ENCODE measurements around the gene JMJD1C.

JMJD1C gene

GRCh38 chr10:63267414-63268148 lies 198.2 kb downstream of the JMJD1C start (continued):
- TF ChIP-seq PRDM4 (tag by site-specific recombination; IDR thresholded peaks at IDR 0.05) (no peak), ZNF292 (tag by site-specific recombination; IDR thresholded peaks at IDR 0.05; ENCODE audit: borderline replicate concordance, low read depth) (no peak), ZBTB1 (tag by site-specific recombination; IDR thresholded peaks at IDR 0.05) (no peak)

GRCh38 chr10:63266391-63267316 lies 199.1 kb downstream of the JMJD1C start:
- H3K9me3 ChIP-seq (ENCODE audit: control insufficient read depth, insufficient read depth, low read depth, low read length) = no peaks in the 10 kb centered on the region
- TF ChIP-seq ZNF600 (tag by site-specific recombination; IDR thresholded peaks at IDR 0.05) = no peak
- peak; percentile 22; the same call in 1 of the 2 replicates for TF ChIP-seq FEZF1 (tag by site-specific recombination; IDR thresholded peaks at IDR 0.05)
- TF ChIP-seq ZSCAN4 (tag by site-specific recombination; IDR thresholded peaks at IDR 0.05) = no peak
- no peak for TF ChIP-seq ZNF792 (tag by site-specific recombination; IDR thresholded peaks at IDR 0.05)
- no peak for TF ChIP-seq ZNF37A (tag by site-specific recombination; IDR thresholded peaks at IDR 0.05)
- TF ChIP-seq PRDM6 (tag by site-specific recombination; IDR thresholded peaks at IDR 0.05) = peak; percentile 88

GRCh38 chr10:63265683-63266235 lies 200.0 kb downstream of the JMJD1C start:
- H3K4me1 ChIP-seq (ENCODE audit: control insufficient read depth, insufficient read depth, low read length) = peaks cover 4% of the 10 kb centered on the region; the same call in 1 of the 2 replicates
- H3K27ac ChIP-seq (ENCODE audit: extremely low read depth, low read depth, low read length) = no peak overlapping the region
- peak overlapping the region; percentile 67 for H3K4me3 ChIP-seq (ENCODE audit: low read depth, low read length)
- H3K36me3 ChIP-seq (ENCODE audit: control insufficient read depth in 2 of 2, insufficient read depth in 1 of 2, low read length in 2 of 2) = peaks cover 0 to 2% of the 10 kb centered on the region in 2 experiments; a peak in 2 of 3 replicates
- no peaks in the 10 kb centered on the region for H3K9me3 ChIP-seq (ENCODE audit: control insufficient read depth, insufficient read depth, low read depth, low read length)
- ChIA-PET CTCF (interaction anchor here (0.8 to 1.0 kb wide), 2 partner anchors 11 kb away, joined by 3 to 4 read pairs; no protein-coding TSS in a partner anchor), POLR2A (interaction anchor here (0.7 kb wide), 1 partner anchor 199 kb away, joined by 3 read pairs; no protein-coding TSS in a partner anchor)
- TF ChIP-seq YY1 (tag by site-specific recombination; IDR thresholded peaks at IDR 0.05) (no peak), KLF17 (tag by site-specific recombination; IDR thresholded peaks at IDR 0.05) (no peak), KLF1 (tag by site-specific recombination; IDR thresholded peaks at IDR 0.05) (no peak), ZNF654 (tag by site-specific recombination; IDR thresholded peaks at IDR 0.05; ENCODE audit: low read depth) (no peak), GLI4 (tag by site-specific recombination; IDR thresholded peaks at IDR 0.05) (no peak), ZNF830 (tag by site-specific recombination; IDR thresholded peaks at IDR 0.05; ENCODE audit: low read depth) (no peak), ZBTB11 (tag by site-specific recombination; conservative IDR thresholded peaks at IDR 0.05; ENCODE audit: low read depth) (no peak), INSM2 (tag by site-specific recombination; IDR thresholded peaks at IDR 0.05) (no peak)

More at GRCh38 chr10:63266391-63267316, 199.1 kb downstream of the JMJD1C start:
- Histone ChIP-seq H3K27ac (ENCODE audit: extremely low read depth, low read depth, low read length) (peak overlapping the region; percentile 1; the same call in 1 of the 2 replicates), H3K36me3 (ENCODE audit: control insufficient read depth in 2 of 2, insufficient read depth in 1 of 2, low read length in 2 of 2) (no peaks in the 10 kb centered on the region; a peak in 1 of 3 replicates), H3K4me3 (ENCODE audit: low read depth, low read length) (peak overlapping the region; percentile 67), H3K4me1 (ENCODE audit: control insufficient read depth, insufficient read depth, low read length) (peaks cover 4% of the 10 kb centered on the region; the same call in 1 of the 2 replicates)
- ChIA-PET CTCF (interaction anchor here (0.8 to 1.4 kb wide), 2 partner anchors 12 to 363 kb away, joined by 3 read pairs; no protein-coding TSS in a partner anchor), POLR2A (interaction anchor here (1.2 to 2.9 kb wide), 3 partner anchors 199 to 363 kb away, joined by 4 to 12 read pairs (median 4); partner anchors contain the start of gene REEP3)

Measured in HEK293 (cell line).